Activated naive CD4-positive, alpha-beta T cell treated with anti-CD3 and anti-CD28 coated beads, Interleukin-2, amount 50 U/mL, for 16 hours (primary cell): Measurements from ENCODE around the gene ARIH2.
A peak's percentile ranks its signal among the peaks of the same experiment; 100 is the strongest.

ENCODE experiments used
- DNase-seq: peaks from one replicate; pipeline ENCODE4 v3.0.0-alpha.2; 2020

The ARIH2 gene

GRCh38 chr3:49021813-49022687 lies 103.4 kb downstream of the ARIH2 start, which contains the start of gene NDUFAF3:
Gene NDUFAF3 (plus strand): TSS chr3:49022121. CDS start chr3:49022145, 24 bp downstream.
- DNase-seq: peak; percentile 94

DNA sequence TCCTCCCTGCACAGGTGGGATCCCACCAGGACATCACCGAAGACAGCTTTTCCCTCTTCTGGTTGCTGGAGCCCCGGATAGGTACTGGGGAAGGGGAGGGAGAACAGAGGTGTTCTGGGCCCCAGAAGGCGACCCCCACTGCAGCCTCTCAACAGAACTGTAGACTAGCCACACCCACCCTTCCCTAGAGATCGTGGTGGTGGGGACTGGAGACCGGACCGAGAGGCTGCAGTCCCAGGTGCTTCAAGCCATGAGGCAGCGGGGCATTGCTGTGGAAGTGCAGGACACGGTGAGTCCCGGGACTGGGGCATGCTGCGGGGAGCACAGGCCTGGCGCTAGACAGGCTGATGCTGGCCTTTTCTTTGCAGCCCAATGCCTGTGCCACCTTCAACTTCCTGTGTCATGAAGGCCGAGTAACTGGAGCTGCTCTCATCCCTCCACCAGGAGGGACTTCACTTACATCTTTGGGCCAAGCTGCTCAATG lies 104.1 kb downstream of the ARIH2 start:
- no peak for DNase-seq

DNA sequence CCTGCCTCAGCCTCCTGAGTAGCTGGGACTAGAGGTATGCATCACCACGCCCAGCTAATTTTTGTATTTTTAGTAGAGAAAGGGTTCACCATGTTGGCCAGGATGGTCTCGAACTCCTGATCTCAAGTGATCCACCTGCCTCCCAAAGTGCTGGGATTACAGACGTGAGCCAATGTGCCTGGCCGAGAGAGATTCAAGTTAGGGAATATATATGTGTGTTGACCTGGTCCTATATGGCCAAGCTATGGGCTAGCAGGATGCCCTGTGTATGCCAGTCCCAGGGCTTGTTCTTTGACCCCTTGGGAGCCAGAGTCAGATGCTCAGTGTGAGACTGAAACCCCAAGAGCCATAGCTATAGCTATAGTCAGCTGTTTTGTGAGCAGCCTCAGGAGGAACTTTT lies 105.1 kb downstream of the ARIH2 start:
- DNase-seq: no peak

- no peak for DNase-seq
Measured at GRCh38 chr3:49024449-49024848, 105.8 kb downstream of the ARIH2 start.

GRCh38 chr3:49025005-49025792 lies 106.6 kb downstream of the ARIH2 start:
- DNase-seq: no peak

GRCh38 chr3:49025793-49026520 lies 107.3 kb downstream of the ARIH2 start:
- no peak for DNase-seq

DNA sequence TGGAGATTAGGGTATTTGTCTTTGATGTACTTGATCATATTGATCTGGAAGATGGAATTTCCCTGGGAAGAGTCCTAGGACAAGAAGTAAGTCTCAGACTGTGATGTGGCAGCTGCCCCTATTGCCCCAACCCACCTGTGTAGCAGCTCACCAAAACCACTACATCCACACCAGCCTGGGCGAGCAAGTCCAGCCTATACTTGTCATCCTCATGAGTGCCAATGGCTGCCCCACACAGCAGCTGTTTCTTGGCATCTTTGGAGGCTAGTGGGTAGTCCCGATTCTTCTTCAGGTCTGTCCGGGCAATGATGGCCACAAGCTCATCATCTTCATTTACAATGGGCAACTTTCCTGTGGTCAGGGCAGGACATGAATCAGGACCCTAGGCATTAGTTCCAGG lies 107.9 kb downstream of the ARIH2 start:
- DNase-seq: no peak

- DNase-seq: no peak
Measured at GRCh38 chr3:49027634-49028033, 109.0 kb downstream of the ARIH2 start.

DNA sequence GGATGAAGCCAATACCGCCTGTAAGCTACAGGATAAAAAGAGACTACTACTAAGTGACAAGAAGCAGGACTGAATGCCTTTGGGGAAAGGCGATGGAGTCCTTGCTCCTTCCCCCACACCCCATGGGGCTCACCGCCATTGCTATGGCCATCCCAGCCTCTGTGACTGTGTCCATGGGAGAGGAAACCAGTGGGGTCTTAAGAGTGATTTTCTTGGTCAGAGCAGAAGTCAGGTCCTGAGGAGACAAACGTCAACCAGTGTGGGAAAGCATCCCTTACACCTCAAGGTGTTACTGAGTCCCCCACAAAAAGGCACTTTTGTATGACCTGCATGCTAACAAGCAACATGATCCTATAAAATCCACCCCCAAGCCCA lies 109.6 kb downstream of the ARIH2 start:
- no peak for DNase-seq

DNA sequence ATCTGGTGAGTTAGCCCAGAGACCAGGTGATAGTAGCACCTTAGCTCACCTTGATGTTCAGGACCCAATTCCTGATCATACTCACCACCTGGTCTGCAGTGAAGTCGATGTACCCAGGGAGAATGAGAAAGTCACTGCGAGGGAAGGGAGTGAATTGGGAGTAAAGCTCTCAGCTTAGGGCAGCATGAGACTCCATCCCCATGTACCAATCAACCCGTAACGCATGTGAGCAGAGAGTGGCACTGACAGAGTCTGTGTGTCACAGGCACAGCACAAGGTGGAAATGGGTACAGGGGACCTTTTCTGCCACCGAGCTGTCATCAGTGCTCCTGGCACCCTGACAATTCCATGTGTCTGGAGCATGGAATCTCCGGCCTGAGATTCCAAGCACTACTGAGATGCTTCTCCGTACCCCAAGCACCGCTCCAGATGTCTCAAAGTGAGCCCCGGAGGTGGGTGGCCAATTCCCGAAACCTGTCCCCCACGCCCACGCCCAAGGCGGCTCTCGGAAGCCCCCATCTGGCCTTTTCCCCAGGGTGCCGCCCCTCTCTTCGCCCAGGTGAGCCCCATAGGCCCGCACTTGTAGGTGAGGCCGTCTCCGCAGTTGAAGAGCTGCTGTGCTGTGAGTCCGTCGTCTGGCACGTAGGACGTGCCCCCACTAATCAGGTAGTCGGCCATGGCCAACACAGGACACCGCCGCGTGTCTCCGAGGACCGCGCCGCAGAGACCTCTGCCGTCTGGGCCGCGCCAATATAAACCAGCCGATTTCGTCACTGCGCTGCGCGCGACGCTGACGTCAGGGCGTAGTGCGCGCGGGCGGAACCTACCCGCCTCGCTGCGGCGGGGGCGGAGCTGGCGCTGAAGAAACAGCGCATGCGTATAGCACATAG lies 110.3 kb downstream of the ARIH2 start, which contains the start of gene IMPDH2:
Gene IMPDH2 (minus strand): TSS at position 726 of the 890 bp plus-strand sequence. CDS start 48 bp downstream, at position 678.
- peak; percentile 94 for DNase-seq

DNA sequence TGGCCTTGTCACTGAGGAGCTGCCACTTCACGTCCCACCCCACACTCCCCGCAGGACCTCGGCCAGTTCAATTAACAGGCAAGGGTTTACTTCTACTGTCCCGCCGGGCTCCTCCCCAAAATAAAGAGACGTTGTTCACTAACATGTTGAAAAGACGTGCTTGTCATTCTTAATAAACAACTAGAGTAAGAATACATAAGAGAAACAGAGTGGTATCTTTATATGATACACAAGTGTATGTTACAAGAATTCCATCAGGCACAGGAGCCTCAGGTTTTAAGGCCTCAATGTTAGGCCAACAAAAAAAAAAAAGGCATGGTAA lies 110.9 kb downstream of the ARIH2 start:
- no peak for DNase-seq

- no peak for DNase-seq
Measured at GRCh38 chr3:49030321-49030720, 111.7 kb downstream of the ARIH2 start.

DNA sequence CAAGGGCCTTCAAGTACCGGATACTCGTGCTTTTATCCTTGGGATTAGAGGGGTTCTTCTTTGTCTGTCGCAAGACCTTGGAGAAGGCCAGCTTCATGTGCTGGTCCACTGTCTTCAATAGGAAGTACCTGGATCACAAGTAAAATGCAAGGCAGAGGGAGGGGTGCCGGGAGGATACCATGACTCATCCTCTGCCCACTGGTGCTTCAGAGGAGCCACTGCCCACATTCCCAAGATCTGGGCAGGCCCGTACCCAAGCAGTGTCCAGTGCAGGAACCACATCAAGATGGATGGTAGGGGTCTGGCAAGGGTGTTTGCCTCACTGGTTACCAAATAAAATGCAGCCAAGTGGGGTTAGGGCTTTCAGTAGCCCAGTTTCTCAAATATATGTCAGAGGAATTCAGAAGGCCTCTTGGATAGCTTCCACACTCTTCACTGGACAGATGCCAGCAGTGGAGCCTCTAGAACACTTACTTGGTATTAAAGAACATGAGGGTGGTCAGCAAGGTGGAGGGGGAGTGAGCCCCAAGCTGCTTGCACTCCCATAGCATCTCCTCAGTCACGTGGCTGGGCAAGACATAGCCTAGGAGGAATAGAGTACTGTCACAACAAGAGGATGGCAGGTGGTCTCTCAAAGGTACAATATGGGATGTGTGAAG lies 114.1 kb downstream of the ARIH2 start:
- DNase-seq: no peak

GRCh38 chr3:49034650-49035049 lies 116.0 kb downstream of the ARIH2 start:
- DNase-seq: no peak

GRCh38 chr3:49035281-49035680 lies 116.6 kb downstream of the ARIH2 start:
- no peak for DNase-seq
